GM19324 (cell line): ENCODE measurements around the gene SULF2.

Source experiments
- ATAC-seq: cut with Tn5 transposase; IDR thresholded peaks from one replicate; pipeline ENCODE4 v1.9.1; 2021; ENCODE audit warnings: mild to moderate bottlenecking, moderate library complexity; ENCODE audit not compliant: unreplicated experiment, low FRiP score

SULF2 gene

DNA sequence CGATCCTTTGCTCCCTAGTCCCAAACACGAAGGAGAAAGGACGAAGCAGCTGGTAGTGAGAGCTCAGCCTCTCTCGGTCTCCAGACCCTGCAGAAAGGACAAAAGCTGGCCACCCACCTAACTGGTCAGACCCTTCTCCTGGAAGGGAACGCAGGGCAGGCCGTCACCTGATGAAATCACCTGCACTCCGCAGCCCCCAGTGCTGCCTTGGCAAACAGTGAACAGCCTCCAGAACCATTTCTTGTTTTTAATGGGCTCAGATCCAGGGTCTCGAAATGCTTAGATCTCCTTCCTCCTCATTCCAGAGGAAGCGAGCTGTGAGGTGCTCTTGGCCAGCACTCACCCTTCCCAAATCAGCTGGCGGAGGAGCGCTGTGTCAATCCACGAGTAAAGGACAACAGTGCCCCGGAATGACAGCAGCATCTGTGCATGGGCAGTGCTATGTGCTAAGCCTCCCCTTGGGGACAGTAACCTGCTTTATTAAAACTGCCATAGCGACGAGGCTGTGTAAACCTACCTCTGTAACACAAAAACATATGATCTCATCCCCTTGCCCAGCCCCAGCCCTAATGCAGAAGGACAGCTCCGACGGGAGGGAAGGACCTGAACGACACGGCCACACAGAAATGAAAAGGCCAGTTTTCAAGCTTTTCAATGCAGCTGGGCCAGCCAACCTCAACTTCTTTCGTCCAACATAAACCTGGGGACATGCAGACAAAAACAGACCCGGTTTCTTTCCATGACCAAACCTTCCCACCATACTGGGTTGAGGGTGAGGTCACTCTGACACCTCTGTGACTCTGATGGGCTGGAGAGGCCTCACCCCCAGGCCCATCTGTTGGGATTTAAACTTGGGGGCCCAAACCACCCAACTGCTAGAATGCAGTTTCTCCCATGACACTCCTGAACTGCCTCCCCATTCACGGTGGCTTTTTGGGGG, 43.3 kb downstream of the SULF2 start:
- no peak for ATAC-seq

- no peak for ATAC-seq
These were observed 44.5 kb downstream of the SULF2 start for GRCh38 chr20:47740862-47741184.

DNA sequence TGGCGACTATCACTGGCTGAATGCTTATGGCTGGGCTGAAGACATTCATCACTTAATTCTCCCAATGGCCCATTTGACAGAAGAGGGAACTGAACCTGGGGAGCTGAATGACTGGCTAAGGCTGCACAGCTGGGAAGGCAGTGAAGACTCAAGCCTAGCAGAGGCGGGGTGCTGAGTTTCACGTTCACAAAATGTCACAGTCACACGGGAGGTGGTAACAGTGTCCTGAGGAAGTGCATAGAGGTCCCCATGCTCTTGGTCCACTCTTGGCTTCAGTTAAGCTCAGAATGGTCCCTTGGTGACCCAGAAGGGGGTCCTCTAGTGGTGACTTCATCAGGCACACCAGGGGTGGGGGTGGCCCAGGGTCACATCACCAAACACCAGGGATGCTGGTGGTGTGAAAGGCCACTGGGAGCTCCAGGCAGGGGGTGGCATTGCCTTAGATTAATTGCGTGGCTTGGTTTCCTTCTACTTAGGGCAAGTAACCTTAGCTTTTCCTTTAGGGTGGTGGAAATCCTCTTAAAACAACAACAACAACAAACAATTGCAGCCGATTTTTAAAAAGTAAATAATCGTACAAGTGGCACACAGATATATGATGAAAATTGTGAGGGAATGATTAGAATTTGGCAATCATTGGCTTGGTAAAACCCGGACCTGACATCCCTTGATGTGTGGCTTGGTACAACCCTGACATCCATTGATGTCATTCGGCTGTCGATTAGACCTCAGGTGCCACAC, 45.0 kb downstream of the SULF2 start:
- no peak for ATAC-seq

DNA sequence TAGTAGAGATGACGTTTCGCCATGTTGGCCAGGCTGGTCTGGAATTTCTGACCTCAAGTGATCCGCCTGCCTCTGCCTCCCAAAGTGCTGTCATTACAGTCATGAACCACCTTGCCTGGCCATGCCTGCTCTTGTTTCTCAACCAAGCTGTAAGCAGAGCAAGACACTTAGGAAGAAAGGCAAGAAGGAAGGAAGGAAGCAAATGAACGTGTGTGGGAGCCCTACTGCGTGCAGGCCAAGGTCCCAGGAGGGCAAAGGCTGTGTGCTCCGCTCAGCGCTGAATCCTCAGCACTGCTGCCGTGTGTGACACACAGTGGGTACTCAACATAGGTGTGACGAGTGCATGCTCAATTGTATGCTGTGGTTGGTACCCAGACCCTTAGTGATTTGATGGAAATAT, 47.4 kb downstream of the SULF2 start:
- ATAC-seq = no peak

- no peak for ATAC-seq
These were observed 48.6 kb downstream of the SULF2 start for GRCh38 chr20:47736570-47737152.

DNA sequence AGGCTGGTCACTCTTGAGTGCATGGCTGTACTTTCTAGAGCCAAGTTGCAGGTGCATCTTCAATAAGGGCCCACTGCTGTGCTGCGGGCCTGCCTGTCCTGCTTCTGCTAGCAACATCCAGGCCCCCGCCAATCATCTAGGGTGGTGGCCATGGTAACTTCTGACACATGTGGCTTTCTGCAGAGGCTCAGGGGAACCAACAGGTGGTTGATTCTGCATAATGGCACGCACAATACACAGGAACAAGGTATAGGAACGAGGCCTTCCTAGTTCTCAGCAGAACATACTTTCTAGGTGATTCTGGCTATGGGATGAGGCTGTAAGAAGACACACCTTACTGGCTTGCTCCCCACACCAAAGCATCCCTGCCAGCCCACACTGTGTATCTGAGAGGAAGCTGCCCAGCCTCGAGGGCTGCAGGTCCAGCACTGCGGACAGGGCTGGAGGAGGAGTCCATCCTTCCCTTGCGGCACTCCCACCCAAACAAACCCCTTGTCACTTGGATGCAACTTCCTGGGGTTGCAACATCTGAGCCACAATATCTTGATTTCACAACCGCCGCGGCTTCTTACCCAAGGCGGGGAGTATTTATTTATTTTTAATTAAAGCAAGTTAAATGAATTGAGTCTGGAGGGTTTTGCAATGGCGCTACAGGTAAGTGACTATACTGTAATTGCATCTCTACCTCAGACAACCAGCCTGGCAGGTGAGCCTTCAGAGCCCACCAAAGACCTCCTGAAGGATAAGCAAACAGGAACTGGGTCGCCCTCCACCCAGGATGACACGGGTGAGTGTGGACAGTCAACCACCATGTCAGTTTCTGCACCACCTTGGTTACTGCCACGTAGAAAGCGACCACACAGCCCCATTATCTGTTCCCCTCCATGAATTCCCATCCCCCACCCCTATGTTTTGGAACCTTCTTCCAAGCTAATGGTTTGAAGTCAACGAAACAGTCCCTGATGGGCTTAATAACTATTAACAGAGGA, 49.6 kb downstream of the SULF2 start:
- ATAC-seq = no peak

DNA sequence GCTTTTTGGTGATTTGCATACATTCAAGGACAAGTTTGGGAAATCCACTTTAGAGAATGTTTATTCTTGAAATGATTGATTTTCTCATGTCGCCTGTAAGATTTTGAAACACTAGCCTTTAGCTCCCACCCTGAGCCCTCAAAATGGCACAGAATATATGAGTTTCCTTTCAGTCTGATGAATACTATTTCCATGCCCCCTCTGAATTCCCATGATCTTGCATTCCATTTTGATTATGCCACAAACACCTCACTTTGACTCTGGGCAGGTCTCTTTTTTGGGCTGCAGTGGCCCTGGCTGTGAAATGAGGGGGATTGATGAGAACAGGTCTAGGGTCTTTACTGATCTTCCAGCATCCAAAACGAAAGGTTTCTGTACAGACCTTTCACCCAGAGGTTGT, 50.4 kb downstream of the SULF2 start:
- no peak for ATAC-seq

- no peak for ATAC-seq
These were observed 51.4 kb downstream of the SULF2 start for GRCh38 chr20:47733892-47734291.

DNA sequence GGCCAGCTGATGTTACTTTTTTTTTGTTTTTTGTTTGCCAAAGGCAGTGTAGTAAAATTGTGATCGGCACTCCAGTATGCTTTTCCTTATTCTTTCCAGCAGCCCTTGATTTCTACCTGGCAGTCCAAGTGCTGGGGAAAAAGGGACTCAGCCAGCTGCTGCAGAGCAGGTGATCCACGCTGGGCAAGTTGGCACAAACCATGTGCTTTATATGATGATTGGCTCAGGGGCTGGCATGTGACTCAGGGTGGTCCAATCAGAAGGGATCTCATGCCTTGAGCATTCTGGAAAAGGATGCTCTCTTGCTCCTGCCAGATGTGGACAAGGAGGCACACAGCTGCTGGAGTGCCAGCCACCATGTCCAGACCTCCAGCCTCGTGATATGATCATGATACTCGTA, 54.5 kb downstream of the SULF2 start:
- ATAC-seq = no peak

DNA sequence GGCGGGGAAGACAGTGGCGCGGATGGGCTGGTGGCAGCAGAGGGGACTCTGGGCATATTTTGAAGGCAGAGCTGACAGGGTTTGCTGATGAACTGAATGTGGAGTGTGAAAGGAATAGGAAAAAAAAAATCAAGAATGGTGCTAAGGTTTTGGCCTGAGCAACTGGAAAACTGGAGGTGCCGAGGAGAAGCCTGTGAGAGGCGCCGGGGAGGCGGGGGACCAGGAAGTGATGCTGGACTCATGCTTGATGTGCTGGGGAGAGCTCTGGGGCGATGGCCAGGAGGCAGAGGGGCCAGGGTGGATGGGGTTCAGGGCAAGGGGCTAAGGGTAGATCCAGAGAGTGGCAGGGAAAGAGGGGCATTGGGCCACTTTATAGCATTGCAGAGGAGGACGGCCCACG, 55.8 kb downstream of the SULF2 start:
- no peak for ATAC-seq

- ATAC-seq = no peak
These were observed 57.3 kb downstream of the SULF2 start for GRCh38 chr20:47727909-47728361.

DNA sequence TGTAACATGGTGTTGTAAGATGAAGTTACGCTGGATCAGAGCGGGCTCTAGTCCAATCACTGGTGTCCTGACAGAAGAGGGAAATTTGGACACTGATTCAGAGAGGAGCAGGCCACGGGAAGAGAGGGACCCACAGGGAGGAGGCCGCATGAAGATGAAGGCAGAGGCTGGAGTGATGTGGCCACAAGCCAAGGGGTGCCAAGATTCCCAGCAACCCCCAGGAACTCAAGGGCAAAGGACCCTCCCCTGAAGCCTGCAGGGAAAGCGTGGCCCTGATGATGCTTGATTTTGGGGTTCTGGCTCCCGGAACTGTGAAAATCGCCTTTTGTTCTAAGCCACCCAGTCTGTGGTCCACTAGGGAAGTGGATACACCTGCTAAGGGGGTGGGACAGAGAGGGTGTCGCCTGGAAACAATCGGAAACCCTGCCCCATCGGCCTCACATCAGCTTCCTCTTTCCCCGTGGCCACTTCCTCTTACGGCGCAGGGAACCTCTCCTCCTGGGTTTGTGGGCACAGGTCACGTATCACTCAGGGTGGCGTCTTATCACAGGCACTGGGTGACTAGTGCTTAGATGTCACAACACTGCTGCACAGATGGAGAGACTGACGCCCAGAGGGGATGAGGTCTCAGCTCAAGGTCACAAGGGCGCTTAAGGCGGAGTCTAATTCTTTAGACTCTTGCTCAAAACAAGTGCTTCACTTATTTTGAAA, 58.0 kb downstream of the SULF2 start:
- ATAC-seq = peak; percentile 65

- ATAC-seq = no peak
These were observed 58.6 kb downstream of the SULF2 start for GRCh38 chr20:47726632-47727031.

- no peak for ATAC-seq
These were observed 59.9 kb downstream of the SULF2 start for GRCh38 chr20:47725248-47725973.

GRCh38 chr20:47724910-47725247, 60.4 kb downstream of the SULF2 start:
- ATAC-seq = no peak

GRCh38 chr20:47724396-47724795, 60.9 kb downstream of the SULF2 start:
- no peak for ATAC-seq

GRCh38 chr20:47723322-47723721, 62.0 kb downstream of the SULF2 start:
- no peak for ATAC-seq

GRCh38 chr20:47720636-47721427, 64.4 kb downstream of the SULF2 start:
- ATAC-seq = no peak
